ENCODE results near the gene OR2T35. TPM values are rescaled to one million over a fixed set of nuclear protein-coding genes. Genes with fewer than 3 reads are reported as not detected.

The OR2T35 gene
- polyA plus RNA-seq, 1 donor: not detected

- no peak for DNase-seq
Measured at GRCh38 chr1:248627971-248628844, 16.9 kb downstream of the OR2T35 start.

GRCh38 chr1:248625971-248626370 lies 19.1 kb downstream of the OR2T35 start:
- no peak for DNase-seq

GRCh38 chr1:248625166-248625565 lies 19.9 kb downstream of the OR2T35 start:
- no peak for DNase-seq

- DNase-seq: peak; percentile 3
Measured at GRCh38 chr1:248622570-248623001, 22.5 kb downstream of the OR2T35 start.

GRCh38 chr1:248621770-248622169 lies 23.3 kb downstream of the OR2T35 start:
- no peak for DNase-seq

- DNase-seq: peak; percentile 12
Measured at GRCh38 chr1:248618878-248619277, 26.2 kb downstream of the OR2T35 start.

- DNase-seq: no peak
Measured at GRCh38 chr1:248618119-248618518, 27.0 kb downstream of the OR2T35 start.

- DNase-seq: no peak
Measured at GRCh38 chr1:248613742-248614141, 31.3 kb downstream of the OR2T35 start.

- DNase-seq: no peak
Measured at GRCh38 chr1:248611883-248612414, 33.1 kb downstream of the OR2T35 start.

- no peak for DNase-seq
Measured at GRCh38 chr1:248610301-248610700, 34.8 kb downstream of the OR2T35 start.

- DNase-seq: no peak
Measured at GRCh38 chr1:248599396-248599795, 45.7 kb downstream of the OR2T35 start.

GRCh38 chr1:248597589-248597988 lies 47.5 kb downstream of the OR2T35 start, which contains the start of gene OR2T10:
OR2T10 (minus strand) TSS chr1:248597700; CDS start chr1:248593768, 3,932 bp downstream.
- DNase-seq: no peak

- DNase-seq: no peak
Measured at GRCh38 chr1:248596615-248597014, 48.5 kb downstream of the OR2T35 start.

- DNase-seq: no peak
Measured at GRCh38 chr1:248593226-248593625, 51.9 kb downstream of the OR2T35 start.

GRCh38 chr1:248592655-248593054 lies 52.4 kb downstream of the OR2T35 start:
- DNase-seq: no peak

GRCh38 chr1:248590055-248590454 lies 55.0 kb downstream of the OR2T35 start:
- DNase-seq: no peak

- DNase-seq: no peak
Measured at GRCh38 chr1:248589334-248589733, 55.7 kb downstream of the OR2T35 start.

Other genes starting within 250 kb of the OR2T35 start
- not detected for gene OR2T1, start 242.2 kb downstream of the OR2T35 start, polyA plus RNA-seq (ENCODE audit: insufficient read length)
- gene OR2T2, start 199.6 kb downstream of the OR2T35 start, polyA plus RNA-seq (ENCODE audit: insufficient read length): not detected
- not detected for gene OR2T3, start 171.9 kb downstream of the OR2T35 start, polyA plus RNA-seq (ENCODE audit: insufficient read length)
- gene OR2T5, start 156.7 kb downstream of the OR2T35 start, polyA plus RNA-seq (ENCODE audit: insufficient read length): not detected
- gene OR2G6, start 137.2 kb downstream of the OR2T35 start, polyA plus RNA-seq (ENCODE audit: insufficient read length): 0.03 TPM
- not detected for gene OR2T29, start 82.5 kb downstream of the OR2T35 start, polyA plus RNA-seq (ENCODE audit: insufficient read length)
- not detected for gene OR2T34, start 70.5 kb downstream of the OR2T35 start, polyA plus RNA-seq (ENCODE audit: insufficient read length)
- 0.05 TPM for gene OR2T10, start 47.6 kb downstream of the OR2T35 start, polyA plus RNA-seq (ENCODE audit: insufficient read length)
- gene OR2T11, start 10.2 kb downstream of the OR2T35 start, polyA plus RNA-seq (ENCODE audit: insufficient read length): not detected
- not detected for gene OR2T27, start 10.2 kb upstream of the OR2T35 start, polyA plus RNA-seq (ENCODE audit: insufficient read length)
- not detected for gene OR14I1, start 57.5 kb upstream of the OR2T35 start, polyA plus RNA-seq (ENCODE audit: insufficient read length)
- not detected for gene LYPD8, start 110.5 kb upstream of the OR2T35 start, polyA plus RNA-seq (ENCODE audit: insufficient read length)
- 25.0 TPM for gene SH3BP5L, start 180.6 kb upstream of the OR2T35 start, polyA plus RNA-seq (ENCODE audit: insufficient read length)
- gene ZNF672, start 192.9 kb upstream of the OR2T35 start, polyA plus RNA-seq (ENCODE audit: insufficient read length): 20.2 TPM
- gene ZNF692, start 213.8 kb upstream of the OR2T35 start, polyA plus RNA-seq (ENCODE audit: insufficient read length): 49.7 TPM